ENCODE results near the gene COA3. TPM values are rescaled to one million over a fixed set of nuclear protein-coding genes. Genes with fewer than 3 reads are reported as not detected.
A peak's percentile ranks its signal among the peaks of the same experiment; 100 is the strongest.

COA3 gene
- polyA plus RNA-seq, 4 donors, result 142 to 179 (median 160) TPM

GRCh38 chr17:42760652-42761581 lies 37.6 kb downstream of the COA3 start, which contains the start of gene RAMP2:
RAMP2 (plus strand) TSS chr17:42761227; CDS start chr17:42761262, 35 bp downstream.
- DNase-seq (ENCODE audit: low read depth in 4 of 4, low spot score in 2 of 4), result peak in 2 of 4 donors; percentile 21 to 43

GRCh38 chr17:42759982-42760651 lies 38.4 kb downstream of the COA3 start:
- no peak for DNase-seq (ENCODE audit: low read depth in 4 of 4, low spot score in 2 of 4)

GRCh38 chr17:42754782-42755181 lies 43.7 kb downstream of the COA3 start:
- DNase-seq (ENCODE audit: low read depth in 4 of 4, low spot score in 2 of 4), result no peak

GRCh38 chr17:42751628-42752027 lies 46.9 kb downstream of the COA3 start:
- DNase-seq (ENCODE audit: low read depth in 4 of 4, low spot score in 2 of 4), result no peak

- DNase-seq (ENCODE audit: low read depth in 4 of 4, low spot score in 2 of 4), result no peak
Observed at GRCh38 chr17:42750739-42751344, 47.7 kb downstream of the COA3 start.

- DNase-seq (ENCODE audit: low read depth in 4 of 4, low spot score in 2 of 4), result no peak
Observed at GRCh38 chr17:42748908-42749798, 49.4 kb downstream of the COA3 start.

GRCh38 chr17:42748202-42748907 lies 50.1 kb downstream of the COA3 start:
- DNase-seq (ENCODE audit: low read depth in 4 of 4, low spot score in 2 of 4), result no peak

Other genes starting within 250 kb of the COA3 start
- 1 to 10 TPM; 3.2 to 6.2 (median 5.2) TPM for gene HSD17B1, start 245.8 kb downstream of the COA3 start, polyA plus RNA-seq (ENCODE audit: insufficient read length in 4 of 4)
- 10 to 100 TPM; 57.7 to 67.1 (median 59.9) TPM for gene COASY, start 236.6 kb downstream of the COA3 start, polyA plus RNA-seq (ENCODE audit: insufficient read length in 4 of 4)
- gene MLX, start 231.6 kb downstream of the COA3 start, polyA plus RNA-seq (ENCODE audit: insufficient read length in 4 of 4), result 10 to 100 TPM; 33.4 to 42.6 (median 35.8) TPM
- gene PSMC3IP, start 221.0 kb downstream of the COA3 start, polyA plus RNA-seq (ENCODE audit: insufficient read length in 4 of 4), result 10 to 100 TPM; 16.2 to 23.4 (median 18.3) TPM
- gene RETREG3, start 189.3 kb downstream of the COA3 start, polyA plus RNA-seq (ENCODE audit: insufficient read length in 4 of 4), result 10 to 100 TPM; 41.9 to 65.7 (median 51.1) TPM
- 10 to 100 TPM; 54.4 to 63.9 (median 55.8) TPM for gene TUBG1, start 189.0 kb downstream of the COA3 start, polyA plus RNA-seq (ENCODE audit: insufficient read length in 4 of 4)
- 10 to 100 TPM; 19.4 to 42.2 (median 30.5) TPM for gene TUBG2, start 139.4 kb downstream of the COA3 start, polyA plus RNA-seq (ENCODE audit: insufficient read length in 4 of 4)
- gene PLEKHH3, start 121.7 kb downstream of the COA3 start, polyA plus RNA-seq (ENCODE audit: insufficient read length in 4 of 4), result 10 to 100 TPM; 12.3 to 23.0 (median 19.9) TPM
- 1 to 10 TPM in 3 of 4 donors, under 1 TPM in 1; 0.89 to 2.1 (median 1.5) TPM for gene CCR10, start 116.9 kb downstream of the COA3 start, polyA plus RNA-seq (ENCODE audit: insufficient read length in 4 of 4)
- 10 to 100 TPM in 1 of 4 donors, 1 to 10 TPM in 3; 8.1 to 11.1 (median 8.6) TPM for gene CNTNAP1, start 116.2 kb downstream of the COA3 start, polyA plus RNA-seq (ENCODE audit: insufficient read length in 4 of 4)
- 10 to 100 TPM; 32.5 to 65.2 (median 51.7) TPM for gene EZH1, start 53.7 kb downstream of the COA3 start, polyA plus RNA-seq (ENCODE audit: insufficient read length in 4 of 4)
- gene RAMP2, start 37.5 kb downstream of the COA3 start, polyA plus RNA-seq (ENCODE audit: insufficient read length in 4 of 4), result 100 to 1,000 TPM in 1 of 4 donors, 10 to 100 TPM in 3; 73.4 to 118 (median 93.3) TPM
- gene VPS25, start 25.3 kb downstream of the COA3 start, polyA plus RNA-seq (ENCODE audit: insufficient read length in 4 of 4), result 100 to 1,000 TPM in 1 of 4 donors, 10 to 100 TPM in 3; 77.0 to 101 (median 93.4) TPM
- 10 to 100 TPM; 11.2 to 17.9 (median 12.7) TPM for gene WNK4, start 18.1 kb downstream of the COA3 start, polyA plus RNA-seq (ENCODE audit: insufficient read length in 4 of 4)
- 1 to 10 TPM in 3 of 4 donors, under 1 TPM in 1; 0.86 to 3.8 (median 2.1) TPM for gene CNTD1, start 157 bp upstream of the COA3 start, polyA plus RNA-seq (ENCODE audit: insufficient read length in 4 of 4)
- gene BECN1, start 25.6 kb upstream of the COA3 start, polyA plus RNA-seq (ENCODE audit: insufficient read length in 4 of 4), result 10 to 100 TPM; 68.8 to 86.1 (median 77.4) TPM
- 100 to 1,000 TPM in 2 of 4 donors, 10 to 100 TPM in 2; 92.6 to 111 (median 99.4) TPM for gene PSME3, start 34.7 kb upstream of the COA3 start, polyA plus RNA-seq (ENCODE audit: insufficient read length in 4 of 4)
- 1 to 10 TPM in 2 of 4 donors, under 1 TPM in 2; 0.62 to 1.8 (median 1.4) TPM for gene AOC2, start 45.9 kb upstream of the COA3 start, polyA plus RNA-seq (ENCODE audit: insufficient read length in 4 of 4)
- 1 to 10 TPM; 5.0 to 6.9 (median 5.5) TPM for gene AOC3, start 52.5 kb upstream of the COA3 start, polyA plus RNA-seq (ENCODE audit: insufficient read length in 4 of 4)
- gene G6PC1, start 102.1 kb upstream of the COA3 start, polyA plus RNA-seq (ENCODE audit: insufficient read length in 4 of 4), result 1 to 10 TPM; 2.7 to 8.4 (median 5.7) TPM
- 10 to 100 TPM; 52.7 to 86.5 (median 65.3) TPM for gene AARSD1, start 165.8 kb upstream of the COA3 start, polyA plus RNA-seq (ENCODE audit: insufficient read length in 4 of 4)
- 1 to 10 TPM in 3 of 4 donors, under 1 TPM in 1; 0.87 to 3.3 (median 2.5) TPM for gene PTGES3L, start 181.4 kb upstream of the COA3 start, polyA plus RNA-seq (ENCODE audit: insufficient read length in 4 of 4)
- gene RUNDC1, start 181.9 kb upstream of the COA3 start, polyA plus RNA-seq (ENCODE audit: insufficient read length in 4 of 4), result 10 to 100 TPM; 15.3 to 18.6 (median 16.7) TPM
- 1,000 to 10,000 TPM; 1,262 to 1,711 (median 1,450) TPM for gene RPL27, start 199.7 kb upstream of the COA3 start, polyA plus RNA-seq (ENCODE audit: insufficient read length in 4 of 4)
- gene IFI35, start 208.1 kb upstream of the COA3 start, polyA plus RNA-seq (ENCODE audit: insufficient read length in 4 of 4), result 10 to 100 TPM in 3 of 4 donors, 1 to 10 TPM in 1; 9.9 to 12.5 (median 11.3) TPM
- gene VAT1, start 223.7 kb upstream of the COA3 start, polyA plus RNA-seq (ENCODE audit: insufficient read length in 4 of 4), result 100 to 1,000 TPM; 115 to 133 (median 123) TPM
- gene RND2, start 226.5 kb upstream of the COA3 start, polyA plus RNA-seq (ENCODE audit: insufficient read length in 4 of 4), result 1 to 10 TPM; 2.7 to 3.8 (median 3.5) TPM

Measured in left renal cortex interstitium (tissue), 4 donors.